ENCODE data around the gene NUMBL.
"Not testable (repeated sequence)": the region's sequence is repeated elsewhere in the genome, so short reads cannot be mapped to it uniquely, and the experiment has no call there.

NUMBL gene

DNA sequence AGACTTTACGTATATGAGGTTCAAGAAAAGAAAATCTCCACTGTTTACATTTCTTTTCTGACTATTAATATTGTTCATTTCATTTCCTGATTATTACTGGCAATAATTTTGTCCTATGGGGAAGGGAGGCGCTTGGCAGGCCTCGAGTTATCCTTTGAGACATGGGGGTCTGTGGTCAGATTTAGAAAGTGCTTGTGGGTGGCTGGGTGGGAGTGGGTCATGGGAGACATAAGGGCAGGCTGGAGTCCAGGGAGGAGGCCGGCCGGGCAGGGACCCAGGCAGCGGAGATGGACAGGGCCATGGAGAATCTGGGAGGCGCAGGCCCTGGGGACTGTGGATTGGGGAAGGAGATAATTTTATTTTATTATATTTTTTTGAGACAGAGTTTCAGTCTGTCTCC is 49.2 kb downstream of the NUMBL start:
- ATAC-seq (replicated peaks; ENCODE audit: extremely low read depth, poor library complexity, severe bottlenecking) (no peak), DNase-seq (ENCODE audit: low spot score in 2 of 2) (no peak)
- Mint-ChIP-seq H3K36me3 (ENCODE audit: insufficient read depth) (no peaks in the 10 kb centered on the region), H3K9me3 (no peaks in the 10 kb centered on the region), H3K4me1 (no peaks in the 10 kb centered on the region), H3K27me3 (peaks cover 10% of the 10 kb centered on the region), H3K27ac (ENCODE audit: low read depth) (no peak overlapping the region), H3K4me3 (no peak overlapping the region)

DNA sequence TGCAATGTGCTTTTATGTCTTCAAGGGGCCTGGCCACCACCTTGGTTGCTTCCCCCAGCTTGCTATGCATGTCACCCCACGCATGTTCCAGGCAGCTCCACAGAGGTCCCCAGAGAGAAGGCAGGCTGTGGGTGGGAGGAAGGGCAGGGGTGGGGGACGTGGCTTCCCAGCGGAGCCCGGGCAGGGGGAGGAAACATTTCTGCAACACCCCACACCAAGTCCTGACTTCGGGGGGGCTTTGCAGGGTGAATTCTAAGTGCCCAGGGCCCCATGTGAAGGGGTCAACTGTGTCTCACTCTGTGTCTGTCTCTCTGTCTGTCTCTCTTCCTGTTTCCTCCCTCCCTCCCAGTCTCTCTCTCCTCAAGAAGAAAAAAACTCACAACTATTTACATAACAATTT is 49.7 kb downstream of the NUMBL start:
- H3K36me3 Mint-ChIP-seq (ENCODE audit: insufficient read depth), result no peaks in the 10 kb centered on the region
- no peaks in the 10 kb centered on the region for H3K9me3 Mint-ChIP-seq
- ATAC-seq (replicated peaks; ENCODE audit: extremely low read depth, poor library complexity, severe bottlenecking) (no peak), DNase-seq (ENCODE audit: low spot score in 2 of 2) (no peak)
- no peak overlapping the region for H3K27ac Mint-ChIP-seq (ENCODE audit: low read depth)
- H3K27me3 Mint-ChIP-seq, result peaks cover 4% of the 10 kb centered on the region
- H3K4me1 Mint-ChIP-seq, result no peaks in the 10 kb centered on the region
- no peak overlapping the region for H3K4me3 Mint-ChIP-seq

DNA sequence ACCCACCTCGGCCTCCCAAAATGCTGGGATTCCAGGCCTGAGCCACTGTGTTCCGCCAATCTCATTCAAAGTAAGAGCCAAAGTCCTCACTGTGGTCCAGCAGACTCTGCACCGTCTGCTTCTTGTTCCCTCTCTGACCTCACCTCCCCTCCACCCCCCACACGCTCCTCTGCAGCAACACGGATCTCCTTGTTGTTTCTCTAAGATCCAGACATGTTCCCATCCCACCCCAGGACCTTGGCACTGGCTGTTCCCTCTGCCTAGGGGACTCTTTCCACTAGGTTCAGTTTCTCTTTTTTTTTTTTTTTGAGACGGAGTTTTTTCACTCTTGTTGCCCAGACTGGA is 50.8 kb downstream of the NUMBL start:
- peaks cover under 1% of the 10 kb centered on the region for H3K36me3 Mint-ChIP-seq (ENCODE audit: insufficient read depth)
- H3K4me3 Mint-ChIP-seq, result no peak overlapping the region
- ATAC-seq (replicated peaks; ENCODE audit: extremely low read depth, poor library complexity, severe bottlenecking) (no peak), DNase-seq (ENCODE audit: low spot score in 2 of 2) (no peak)
- peaks cover 2% of the 10 kb centered on the region for H3K4me1 Mint-ChIP-seq
- no peak overlapping the region for H3K27ac Mint-ChIP-seq (ENCODE audit: low read depth)
- no peaks in the 10 kb centered on the region for H3K9me3 Mint-ChIP-seq
- no peaks in the 10 kb centered on the region for H3K27me3 Mint-ChIP-seq

DNA sequence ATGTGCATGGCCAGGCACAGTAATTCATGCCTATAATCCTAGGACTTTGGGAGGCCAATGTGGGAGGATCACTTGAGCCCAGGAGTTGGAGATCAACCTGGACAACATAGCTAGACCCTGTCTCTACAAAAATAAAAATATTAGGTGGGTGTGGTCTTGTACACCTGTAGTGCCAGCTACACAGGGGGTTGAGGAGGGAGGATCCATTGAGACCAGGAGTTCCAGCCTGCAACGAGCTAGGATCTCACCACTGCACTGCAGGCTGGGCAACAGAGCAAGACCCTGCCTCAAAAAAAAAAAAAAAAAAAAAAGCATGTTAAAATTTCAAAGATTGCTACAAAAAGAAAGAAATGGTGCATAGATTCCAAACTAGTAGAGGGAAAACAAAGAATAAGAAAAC is 52.1 kb downstream of the NUMBL start:
- Mint-ChIP-seq H3K27me3 (no peaks in the 10 kb centered on the region), H3K9me3 (no peaks in the 10 kb centered on the region), H3K27ac (ENCODE audit: low read depth) (no peak overlapping the region), H3K4me1 (peaks cover 7% of the 10 kb centered on the region), H3K4me3 (no peak overlapping the region), H3K36me3 (ENCODE audit: insufficient read depth) (peaks cover 3% of the 10 kb centered on the region)
- ATAC-seq (replicated peaks; ENCODE audit: extremely low read depth, poor library complexity, severe bottlenecking), result no peak
- no peak for DNase-seq (ENCODE audit: low spot score in 2 of 2)

DNA sequence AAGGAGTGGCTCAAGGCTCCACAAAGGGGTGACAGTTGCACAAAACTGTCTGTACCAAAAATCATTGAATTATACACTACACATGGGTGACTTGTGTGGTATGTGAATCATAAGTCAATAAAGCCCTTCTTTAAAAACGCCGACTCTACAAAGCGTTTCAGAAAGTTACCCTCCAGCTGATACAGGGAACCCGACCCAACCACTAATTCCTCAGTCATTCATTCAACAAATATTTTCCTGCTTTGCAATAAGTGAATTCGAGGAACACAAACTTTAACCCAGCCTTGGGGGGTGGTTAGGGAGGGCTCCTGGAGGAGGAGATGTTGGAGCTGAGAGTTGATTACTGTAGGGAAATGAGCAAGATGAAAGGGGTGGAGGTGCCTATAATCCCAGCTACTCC is 57.2 kb downstream of the NUMBL start:
- H3K9me3 Mint-ChIP-seq, result no peaks in the 10 kb centered on the region
- DNase-seq (ENCODE audit: low spot score in 2 of 2), result no peak
- no peak for ATAC-seq (replicated peaks; ENCODE audit: extremely low read depth, poor library complexity, severe bottlenecking)
- H3K36me3 Mint-ChIP-seq (ENCODE audit: insufficient read depth), result peaks cover 8% of the 10 kb centered on the region
- peaks cover 13% of the 10 kb centered on the region for H3K4me1 Mint-ChIP-seq
- H3K4me3 Mint-ChIP-seq, result no peak overlapping the region
- H3K27me3 Mint-ChIP-seq, result no peaks in the 10 kb centered on the region
- H3K27ac Mint-ChIP-seq (ENCODE audit: low read depth), result no peak overlapping the region

DNA sequence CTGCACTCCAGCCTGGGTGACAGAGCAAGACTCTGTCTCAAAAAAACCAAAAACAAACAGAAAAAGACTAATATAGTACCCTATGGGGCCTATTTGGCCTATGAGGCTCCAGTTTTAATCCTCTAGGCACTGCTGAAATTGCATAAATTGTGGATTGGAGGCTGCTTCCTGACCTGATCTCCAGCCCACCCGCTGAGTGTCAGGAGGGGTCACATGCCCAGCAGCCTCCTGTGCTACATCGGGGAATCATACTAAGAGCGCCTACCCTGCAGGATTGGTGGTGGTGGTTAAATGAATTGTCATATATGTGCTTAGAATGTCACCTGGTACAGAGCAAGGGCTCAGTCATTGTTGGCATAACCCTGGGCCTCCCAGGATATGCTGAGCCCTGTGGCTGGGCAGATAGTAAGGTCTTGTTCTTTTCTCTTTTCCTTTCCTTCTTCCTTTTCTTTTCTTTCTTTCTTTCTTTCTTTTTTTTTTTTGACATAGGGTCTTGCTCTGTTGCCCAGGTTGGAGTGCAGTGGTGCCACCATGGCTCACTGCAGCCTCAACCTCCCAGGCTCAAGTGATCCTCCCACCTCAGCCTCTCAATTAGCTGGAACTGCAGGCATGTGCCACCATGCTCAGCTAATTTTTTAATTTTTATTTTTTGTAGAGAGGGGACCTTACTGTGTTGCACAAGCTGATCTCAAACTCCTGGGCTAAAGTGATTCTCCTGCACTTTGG is 58.0 kb downstream of the NUMBL start:
- H3K27ac Mint-ChIP-seq (ENCODE audit: low read depth), result peak overlapping the region; percentile 49

DNA sequence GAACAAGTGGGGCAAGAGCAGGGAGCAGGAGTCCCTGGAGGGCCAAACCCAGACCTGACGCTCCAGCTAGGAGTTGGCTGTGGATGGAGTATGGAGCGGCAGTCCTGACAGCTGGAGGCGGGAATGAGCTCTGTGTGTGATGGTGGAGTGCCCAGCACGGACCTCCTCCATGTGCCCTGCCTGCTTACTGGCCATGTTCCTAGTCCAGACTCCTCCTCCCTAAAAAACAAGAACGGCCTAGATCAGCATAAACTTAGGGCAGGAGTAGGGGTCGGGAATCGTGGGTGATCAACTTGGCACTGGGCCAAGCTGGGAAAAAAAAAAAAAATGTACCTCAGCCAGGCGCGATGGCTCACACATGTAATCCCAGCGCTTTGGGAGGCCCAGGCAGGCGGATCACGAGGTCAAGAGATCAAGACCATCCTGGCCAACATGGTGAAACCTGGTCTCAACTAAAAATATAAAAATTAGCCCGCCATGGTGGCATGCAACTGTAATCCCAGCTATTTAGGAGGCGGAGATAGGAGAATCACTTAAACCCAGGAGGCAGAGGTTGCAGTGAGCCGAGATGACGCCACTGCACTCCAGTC is 59.8 kb downstream of the NUMBL start:
- Mint-ChIP-seq H3K9me3 (no peaks in the 10 kb centered on the region), H3K27ac (ENCODE audit: low read depth) (no peak overlapping the region)

More for the DNA sequence above, 58.0 kb downstream of the NUMBL start:
- peaks cover 8% of the 10 kb centered on the region for H3K36me3 Mint-ChIP-seq (ENCODE audit: insufficient read depth)
- no peak for ATAC-seq (replicated peaks; ENCODE audit: extremely low read depth, poor library complexity, severe bottlenecking)
- DNase-seq (ENCODE audit: low spot score in 2 of 2), result no peak
- no peaks in the 10 kb centered on the region for H3K9me3 Mint-ChIP-seq
- H3K4me3 Mint-ChIP-seq, result no peak overlapping the region
- peaks cover 13% of the 10 kb centered on the region for H3K4me1 Mint-ChIP-seq
- no peaks in the 10 kb centered on the region for H3K27me3 Mint-ChIP-seq

DNA sequence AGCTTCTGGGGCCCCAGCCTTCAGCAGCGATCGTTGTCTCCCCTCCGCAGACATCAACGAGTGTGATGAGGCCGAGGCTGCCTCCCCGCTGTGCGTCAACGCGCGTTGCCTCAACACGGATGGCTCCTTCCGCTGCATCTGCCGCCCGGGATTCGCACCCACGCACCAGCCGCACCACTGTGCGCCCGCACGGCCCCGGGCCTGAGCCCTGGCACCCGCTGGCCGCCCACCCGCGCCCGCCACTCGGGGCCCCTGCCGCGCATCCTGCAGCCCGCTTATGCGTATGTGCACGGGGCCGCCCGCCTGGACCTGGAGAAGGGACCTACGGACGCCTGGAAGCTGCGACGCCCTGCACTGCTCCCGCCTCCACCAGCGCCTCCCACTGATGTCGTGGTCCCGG is 61.1 kb downstream of the NUMBL start:
- Mint-ChIP-seq H3K4me1 (peaks cover 13% of the 10 kb centered on the region), H3K9me3 (no peaks in the 10 kb centered on the region), H3K36me3 (ENCODE audit: insufficient read depth) (peaks cover 5% of the 10 kb centered on the region), H3K4me3 (no peak overlapping the region), H3K27me3 (no peaks in the 10 kb centered on the region), H3K27ac (ENCODE audit: low read depth) (no peak overlapping the region)
- no peak for ATAC-seq (replicated peaks; ENCODE audit: extremely low read depth, poor library complexity, severe bottlenecking)
- DNase-seq (ENCODE audit: low spot score in 2 of 2), result no peak

More for the DNA sequence above, 59.8 kb downstream of the NUMBL start:
- no peak for ATAC-seq (replicated peaks; ENCODE audit: extremely low read depth, poor library complexity, severe bottlenecking)
- no peak overlapping the region for H3K4me3 Mint-ChIP-seq
- peaks cover 8% of the 10 kb centered on the region for H3K36me3 Mint-ChIP-seq (ENCODE audit: insufficient read depth)
- DNase-seq (ENCODE audit: low spot score in 2 of 2), result no peak
- H3K27me3 Mint-ChIP-seq, result no peaks in the 10 kb centered on the region
- H3K4me1 Mint-ChIP-seq, result peaks cover 13% of the 10 kb centered on the region

DNA sequence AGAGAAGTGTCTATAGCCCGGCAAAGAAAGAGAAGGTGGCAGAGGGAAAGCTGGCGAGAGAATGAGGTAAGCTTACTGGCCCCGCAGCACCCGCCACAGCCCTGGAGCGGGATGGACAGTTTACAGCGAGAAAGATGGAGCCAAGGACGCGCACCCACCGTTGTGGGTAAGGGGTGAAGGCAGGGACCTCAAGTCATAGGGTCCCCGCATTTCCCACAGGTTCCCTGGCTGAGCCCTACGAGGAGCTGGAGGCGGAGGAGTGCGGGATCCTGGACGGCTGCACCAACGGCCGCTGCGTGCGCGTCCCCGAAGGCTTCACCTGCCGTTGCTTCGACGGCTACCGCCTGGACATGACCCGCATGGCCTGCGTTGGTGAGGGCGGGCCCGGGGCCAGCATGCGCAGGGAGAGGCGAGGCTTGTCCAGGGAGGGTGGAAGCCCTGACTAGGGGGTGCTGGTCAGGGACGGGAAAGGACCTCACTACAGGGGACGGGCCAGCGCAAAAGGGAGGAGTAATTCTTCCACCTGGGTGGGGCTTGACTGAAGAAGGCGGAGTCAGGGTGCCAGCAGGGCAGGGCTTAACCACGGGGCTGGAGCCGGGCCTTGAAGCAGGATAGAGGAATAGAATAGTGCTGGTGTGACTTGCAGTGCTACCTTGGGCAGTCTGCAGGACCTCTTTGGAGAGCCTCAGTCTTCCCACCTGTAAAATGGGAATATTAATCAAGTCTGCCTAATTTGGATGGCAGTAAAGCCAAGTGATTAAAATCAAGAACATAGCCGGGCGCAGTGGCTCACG is 62.8 kb downstream of the NUMBL start:
- no peak overlapping the region for H3K27ac Mint-ChIP-seq (ENCODE audit: low read depth)
- peaks cover 11% of the 10 kb centered on the region for H3K4me1 Mint-ChIP-seq
- no peak for DNase-seq (ENCODE audit: low spot score in 2 of 2)
- H3K36me3 Mint-ChIP-seq (ENCODE audit: insufficient read depth), result peaks cover 15% of the 10 kb centered on the region
- no peak overlapping the region for H3K4me3 Mint-ChIP-seq
- H3K27me3 Mint-ChIP-seq, result no peaks in the 10 kb centered on the region
- ATAC-seq (replicated peaks; ENCODE audit: extremely low read depth, poor library complexity, severe bottlenecking), result no peak
- H3K9me3 Mint-ChIP-seq, result no peaks in the 10 kb centered on the region

DNA sequence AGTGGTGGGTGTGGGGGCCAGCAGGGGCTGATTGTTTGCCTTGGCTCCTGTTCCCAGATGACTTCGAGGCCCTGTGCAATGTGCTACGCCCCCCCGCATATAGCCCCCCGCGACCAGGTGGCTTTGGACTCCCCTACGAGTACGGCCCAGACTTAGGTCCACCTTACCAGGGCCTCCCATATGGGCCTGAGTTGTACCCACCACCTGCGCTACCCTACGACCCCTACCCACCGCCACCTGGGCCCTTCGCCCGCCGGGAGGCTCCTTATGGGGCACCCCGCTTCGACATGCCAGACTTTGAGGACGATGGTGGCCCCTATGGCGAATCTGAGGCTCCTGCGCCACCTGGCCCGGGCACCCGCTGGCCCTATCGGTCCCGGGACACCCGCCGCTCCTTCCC is 63.5 kb downstream of the NUMBL start:
- H3K4me3 Mint-ChIP-seq, result no peak overlapping the region
- no peaks in the 10 kb centered on the region for H3K9me3 Mint-ChIP-seq
- no peak overlapping the region for H3K27ac Mint-ChIP-seq (ENCODE audit: low read depth)
- H3K4me1 Mint-ChIP-seq, result peaks cover 11% of the 10 kb centered on the region
- DNase-seq (ENCODE audit: low spot score in 2 of 2) (no peak), ATAC-seq (replicated peaks; ENCODE audit: extremely low read depth, poor library complexity, severe bottlenecking) (no peak)
- no peaks in the 10 kb centered on the region for H3K27me3 Mint-ChIP-seq
- peaks cover 19% of the 10 kb centered on the region for H3K36me3 Mint-ChIP-seq (ENCODE audit: insufficient read depth)

DNA sequence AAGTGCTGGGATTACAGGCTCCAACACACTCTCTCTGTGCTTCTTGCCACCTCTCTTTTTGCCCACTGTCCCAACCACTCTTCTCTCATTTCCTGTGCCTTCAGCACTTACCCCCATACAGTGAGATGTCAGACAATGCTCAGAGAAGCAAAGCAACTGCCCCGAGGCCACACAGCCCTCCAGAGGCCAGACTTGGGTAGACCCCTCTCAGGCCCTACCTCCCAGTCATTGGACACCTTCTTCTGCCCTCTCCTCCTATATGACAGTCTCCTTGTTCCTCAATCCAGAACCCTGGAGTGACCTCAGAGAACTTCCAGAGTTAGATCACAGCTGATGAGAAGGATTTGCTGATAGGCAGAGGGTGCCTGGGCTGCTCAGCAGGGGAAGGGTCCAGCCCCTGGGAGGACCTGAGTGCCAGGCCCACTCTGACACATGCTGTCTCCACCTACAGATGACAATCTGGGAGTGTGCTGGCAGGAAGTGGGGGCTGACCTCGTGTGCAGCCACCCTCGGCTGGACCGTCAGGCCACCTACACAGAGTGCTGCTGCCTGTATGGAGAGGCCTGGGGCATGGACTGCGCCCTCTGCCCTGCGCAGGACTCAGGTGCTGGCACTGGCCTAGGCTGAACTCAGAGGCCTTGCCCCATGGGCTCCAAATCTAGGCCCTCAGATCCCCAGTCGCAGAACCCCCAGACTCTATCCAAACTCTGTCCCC is 64.9 kb downstream of the NUMBL start:
- H3K4me1 Mint-ChIP-seq, result peaks cover 11% of the 10 kb centered on the region
- ATAC-seq (replicated peaks; ENCODE audit: extremely low read depth, poor library complexity, severe bottlenecking) (no peak), DNase-seq (ENCODE audit: low spot score in 2 of 2) (no peak)
- H3K27ac Mint-ChIP-seq (ENCODE audit: low read depth), result peak overlapping the region; percentile 64
- peaks cover 23% of the 10 kb centered on the region for H3K36me3 Mint-ChIP-seq (ENCODE audit: insufficient read depth)
- H3K9me3 Mint-ChIP-seq, result no peaks in the 10 kb centered on the region
- H3K27me3 Mint-ChIP-seq, result no peaks in the 10 kb centered on the region
- H3K4me3 Mint-ChIP-seq, result no peak overlapping the region

DNA sequence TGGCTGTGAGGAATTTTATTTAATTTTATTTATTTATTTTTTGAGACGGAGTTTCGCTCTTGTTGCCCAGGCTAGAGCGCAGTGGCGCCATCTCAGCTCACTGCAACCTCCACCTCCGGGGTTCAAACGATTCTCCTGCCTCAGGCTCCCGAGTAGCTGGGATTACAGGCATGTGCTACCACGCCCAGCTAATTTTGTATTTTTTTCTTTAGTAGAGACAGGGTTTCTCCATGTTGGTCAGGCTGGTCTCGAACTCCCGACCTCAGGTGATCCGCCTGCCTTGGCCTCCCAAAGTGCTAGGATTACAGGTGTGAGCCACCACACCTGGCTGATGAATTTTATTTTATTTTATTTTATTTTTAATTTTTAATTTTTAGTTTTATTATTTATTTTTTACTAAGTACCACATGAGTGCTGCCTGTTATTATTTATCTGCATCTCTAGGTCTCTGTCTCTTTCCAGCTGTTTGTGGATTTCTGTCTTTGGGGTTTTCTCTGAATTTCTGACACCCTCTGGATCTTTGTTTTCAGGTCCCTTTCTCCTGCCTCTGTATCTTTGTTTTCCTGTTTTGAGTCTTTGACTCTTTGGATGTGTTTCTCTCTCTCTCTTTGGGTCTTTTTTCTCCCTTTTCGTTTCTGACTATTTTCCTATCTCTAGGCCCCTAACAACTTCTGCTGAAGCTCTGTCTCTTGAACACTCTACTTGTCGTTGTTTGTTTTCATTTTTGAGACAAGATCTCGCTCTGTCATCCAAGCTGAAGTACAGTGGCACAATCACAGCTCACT is 65.9 kb downstream of the NUMBL start:
- not testable (repeated sequence) for H3K9me3 Mint-ChIP-seq; DNase-seq (ENCODE audit: low spot score in 2 of 2); H3K4me3 Mint-ChIP-seq; H3K27me3 Mint-ChIP-seq; ATAC-seq (replicated peaks; ENCODE audit: extremely low read depth, poor library complexity, severe bottlenecking)
- H3K4me1 Mint-ChIP-seq, result peaks cover 11% of the 10 kb centered on the region
- H3K36me3 Mint-ChIP-seq (ENCODE audit: insufficient read depth), result peaks cover 26% of the 10 kb centered on the region
- peak overlapping the region; percentile 64 for H3K27ac Mint-ChIP-seq (ENCODE audit: low read depth)
